Transverse colon (tissue), 4 donors: ENCODE results near the gene KLHL29. TPM values are rescaled to one million over a fixed set of nuclear protein-coding genes. Genes with fewer than 3 reads are reported as not detected.

ENCODE experiments used
- DNase-seq: peaks from one replicate; pipeline ENCODE4 v3.0.0-alpha.2; 2019
- H3K27ac ChIP-seq, 4 donors: fragments of 200-600 bp; sonication (generic); 2 replicates each; pipeline ENCODE4 v1.5.1; 2016 to 2018; ENCODE audit warnings: inconsistent platforms in 4 of 4
- H3K27me3 ChIP-seq: fragments of 200-600 bp; sonication (generic); 2 replicates; pipeline ENCODE4 v1.5.1; 2017; ENCODE audit warnings: inconsistent platforms
- H3K36me3 ChIP-seq, 4 donors: fragments of 200-600 bp; sonication (generic); 2 replicates each; pipeline ENCODE4 v1.5.1; 2017 to 2019; ENCODE audit warnings: inconsistent platforms in 4 of 4
- H3K4me1 ChIP-seq, 4 donors: fragments of 200-600 bp; sonication (generic); 2 replicates each; pipeline ENCODE4 v1.5.1; 2017 to 2020; ENCODE audit warnings: inconsistent platforms in 4 of 4
- H3K4me3 ChIP-seq, 4 donors: fragments of 200-600 bp; sonication (generic); 1 replicate in 1 of 4; 2 replicates in 3 of 4; pipeline versions ENCODE4 v1.5.1 to v1.6.1; 2017 to 2019; ENCODE audit warnings: inconsistent platforms in 4 of 4
- H3K9me3 ChIP-seq, 2 donors: fragments of 200-600 bp; sonication (generic); 2 replicates each; pipeline ENCODE4 v1.5.1; 2017 to 2019; ENCODE audit warnings: inconsistent platforms in 2 of 2
- CTCF ChIP-seq, 5 experiments: fragments of 200-600 bp in 3 of 5; fragments of 450-650 bp in 2 of 5; sonication (generic) in 3 of 5; IDR thresholded peaks; 1 replicate in 2 of 5; 2 replicates in 3 of 5; pipeline ENCODE4 v1.5.1; 2016 to 2017; ENCODE audit warnings: antibody characterized with exemption in 5 of 5, inconsistent platforms in 3 of 5, mild to moderate bottlenecking in 2 of 5, moderate library complexity in 1 of 5
- EP300 ChIP-seq: sonication (generic); formaldehyde crosslinking; IDR thresholded peaks from one replicate; pipeline ENCODE4 v1.6.1; 2017; ENCODE audit warnings: antibody characterized with exemption, low read depth
- POLR2A ChIP-seq: fragments of 450-650 bp; IDR thresholded peaks from one replicate; pipeline ENCODE4 v1.6.1; 2016; ENCODE audit warnings: antibody characterized with exemption, mild to moderate bottlenecking, moderate library complexity
- POLR2AphosphoS5 ChIP-seq, 3 donors: sonication (generic); formaldehyde crosslinking; IDR thresholded peaks; one replicate each; pipeline ENCODE4 v1.6.1; 2016; ENCODE audit warnings: antibody characterized with exemption in 3 of 3
- WGBS, 2 donors: methylation state at CpG; one replicate each; pipeline ENCODE4 v1.1.5; 2018; ENCODE audit warnings: low coverage in 1 of 2; 5-methylcytosine and 5-hydroxymethylcytosine counted together
- in situ Hi-C, 4 donors: fragments of 200-750 bp; cut with MboI; loops; one replicate each; pipeline versions ENCODE4 v1.15.0 to v1.15.1; 2017; ENCODE audit warnings: low sequenced_read_pairs in 3 of 4, low pct_ligation_motif_present in 1 of 4, low pct_unique_long_range_greater_than_20kb in 1 of 4
- intact Hi-C: fragments of 100-400 bp; cut with DNase I; formaldehyde crosslinking; loops from one replicate; pipeline ENCODE4 v1.15.1; 2023; ENCODE audit warnings: low total_unique reads
- total RNA-seq, 4 donors: library from RNA; depleted of rRNA; stranded (reverse); fragments of >200 nt; gene quantifications; one replicate each; pipeline ENCODE4 v1.1.0, GENCODE V29; 2016

KLHL29 gene
- total RNA-seq, 4 donors from 2014 or later, result 3.3 to 16.5 (median 5.8) TPM

GRCh38 chr2:23486684-23487075, 101.7 kb downstream of the KLHL29 start:
- no peak for DNase-seq
- H3K9me3 ChIP-seq, result no peaks in the 10 kb centered on the region
- TF ChIP-seq EP300 (no peak), CTCF (IDR thresholded peaks at IDR 0.05) (no peak), POLR2AphosphoS5 (IDR thresholded peaks at IDR 0.05) (no peak), POLR2A (no peak)
- 64% methylated on average over 5 of the region's 5 CpGs; no CpG with 5 or more reads in 1 of the 2 donors for WGBS, 2 donors
- no peak overlapping the region for H3K27ac ChIP-seq
- peaks cover 0 to 4% (median 0%) of the 10 kb centered on the region in 4 donors for H3K4me1 ChIP-seq
- intact Hi-C loops, result no loop called here
- H3K4me3 ChIP-seq, result no peak overlapping the region
- in situ Hi-C loops, result no loop called here
- H3K27me3 ChIP-seq, result no peaks in the 10 kb centered on the region
- no peaks in the 10 kb centered on the region for H3K36me3 ChIP-seq

- no peak overlapping the region for H3K27ac ChIP-seq
- peaks cover 0 to 4% (median 0%) of the 10 kb centered on the region in 4 donors for H3K4me1 ChIP-seq
- 81 to 100% methylated on average over 3 to 14 of the region's 14 CpGs for WGBS, 2 donors
- no peaks in the 10 kb centered on the region for H3K9me3 ChIP-seq
- in situ Hi-C loops, result no loop called here
- no peaks in the 10 kb centered on the region for H3K27me3 ChIP-seq
- TF ChIP-seq POLR2A (no peak), POLR2AphosphoS5 (IDR thresholded peaks at IDR 0.05) (no peak), EP300 (no peak), CTCF (IDR thresholded peaks at IDR 0.05) (no peak)
- no peak for DNase-seq
- intact Hi-C loops, result no loop called here
- no peak overlapping the region for H3K4me3 ChIP-seq
- H3K36me3 ChIP-seq, result no peaks in the 10 kb centered on the region
These were observed 102.9 kb downstream of the KLHL29 start for GRCh38 chr2:23487735-23488492.

- WGBS, 2 donors, result 60 to 90% methylated on average over 1 to 4 of the region's 4 CpGs
- in situ Hi-C loops, result no loop called here
- H3K27ac ChIP-seq, result no peak overlapping the region
- DNase-seq, result no peak
- H3K27me3 ChIP-seq, result no peaks in the 10 kb centered on the region
- no peaks in the 10 kb centered on the region for H3K36me3 ChIP-seq
- H3K4me3 ChIP-seq, result no peak overlapping the region
- TF ChIP-seq EP300 (no peak), POLR2A (no peak)
- intact Hi-C loops, result no loop called here
- no peaks in the 10 kb centered on the region for H3K9me3 ChIP-seq
- peaks cover 0 to 4% (median 0%) of the 10 kb centered on the region in 4 donors for H3K4me1 ChIP-seq
These were observed 103.6 kb downstream of the KLHL29 start for GRCh38 chr2:23488584-23488983.

GRCh38 chr2:23489471-23490322, 104.7 kb downstream of the KLHL29 start:
- H3K4me3 ChIP-seq, result no peak overlapping the region
- no peak for DNase-seq

More at GRCh38 chr2:23489471-23490322, 104.7 kb downstream of the KLHL29 start:
- Histone ChIP-seq H3K36me3 (no peaks in the 10 kb centered on the region), H3K27me3 (no peaks in the 10 kb centered on the region), H3K27ac (no peak overlapping the region), H3K4me1 (peaks cover 0 to 4% (median 0%) of the 10 kb centered on the region in 4 donors), H3K9me3 (no peaks in the 10 kb centered on the region)
- 69 to 76% methylated on average over 7 to 19 of the region's 19 CpGs for WGBS, 2 donors
- TF ChIP-seq POLR2A (no peak), POLR2AphosphoS5 (IDR thresholded peaks at IDR 0.05) (no peak), EP300 (no peak), CTCF (IDR thresholded peaks at IDR 0.05) (no peak)
- in situ Hi-C loops, result no loop called here
- intact Hi-C loops, result no loop called here
